H1 (cell line): ENCODE data around the gene ANAPC16. TPM values are rescaled to one million over a fixed set of nuclear protein-coding genes. Genes with fewer than 3 reads are reported as not detected.

ENCODE experiments used
- CTCF ChIA-PET: fragments of 300-600 bp; sonication (Branson Sonifier 250); formaldehyde crosslinking; loops from one replicate; lab custom pipeline; 2021; ENCODE audit not compliant: partially characterized antibody; lab: Charles Lee
- POLR2A ChIA-PET: fragments of 300-600 bp; sonication (Branson Sonifier 250); formaldehyde crosslinking; loops from one replicate; lab custom pipeline; 2021; ENCODE audit warnings: inconsistent platforms; ENCODE audit not compliant: partially characterized antibody; lab: Charles Lee
- DNase-seq, 2 experiments: peaks; one replicate each; pipeline versions ENCODE4 v3.0.0 to v3.0.0-alpha.2; 2010 to 2022; ENCODE audit warnings: low spot score in 2 of 2, low read depth in 1 of 2, mixed read lengths in 1 of 2
- FAIRE-seq: peaks from 2 replicates; lab custom pipeline; 2011; peaks lifted over from hg19 to GRCh38; lab: Jason Lieb, UNC
- H2AFZ ChIP-seq: 2 replicates; pipeline ENCODE4 v1.8.1; 2012; ENCODE audit warnings: low read length, inconsistent platforms
- H2AK5ac ChIP-seq: 2 replicates; pipeline ENCODE4 v1.6.1; 2013; ENCODE audit warnings: low read depth, low read length
- H2BK120ac ChIP-seq: replicated peaks from 2 replicates; pipeline ENCODE3; 2013; ENCODE audit warnings: low read depth, low read length, inconsistent platforms
- H2BK12ac ChIP-seq: 2 replicates; pipeline ENCODE4 v1.6.1; 2013; ENCODE audit warnings: low read depth, low read length
- H2BK15ac ChIP-seq: 2 replicates; pipeline ENCODE4 v1.6.1; 2013; ENCODE audit warnings: low read length
- H2BK20ac ChIP-seq: 2 replicates; pipeline ENCODE4 v1.6.1; 2013; ENCODE audit warnings: low read length
- H2BK5ac ChIP-seq: 2 replicates; pipeline ENCODE4 v1.6.1; 2013; ENCODE audit warnings: low read depth, low read length
- H3K14ac ChIP-seq: 2 replicates; pipeline ENCODE4 v1.6.1; 2013; ENCODE audit warnings: inconsistent platforms; ENCODE audit not compliant: insufficient read length
- H3K18ac ChIP-seq: 2 replicates; pipeline ENCODE4 v1.6.1; 2013; ENCODE audit warnings: low read length; ENCODE audit errors: extremely low read depth
- H3K23ac ChIP-seq: 2 replicates; pipeline ENCODE4 v1.6.1; 2013; ENCODE audit warnings: inconsistent platforms; ENCODE audit not compliant: insufficient read length
- H3K23me2 ChIP-seq: 2 replicates; pipeline ENCODE4 v1.6.1; 2013; ENCODE audit warnings: low read depth, low read length
- H3K27ac ChIP-seq: 2 replicates; pipeline ENCODE4 v1.6.1; 2011; ENCODE audit warnings: low read depth, low read length, inconsistent platforms
- H3K27me3 ChIP-seq, 4 experiments: replicated peaks in 1 of 4; 1 replicate in 1 of 4; 2 replicates in 3 of 4; pipeline versions ENCODE4 v1.6.1 to v1.8.1; 2011 to 2013; ENCODE audit warnings: low read length in 3 of 4, mild to moderate bottlenecking in 3 of 4, inconsistent platforms in 2 of 4, mixed read lengths in 2 of 4, moderate library complexity in 1 of 4; ENCODE audit not compliant: control insufficient read depth in 3 of 4, insufficient read depth in 3 of 4; ENCODE audit errors: extremely low read depth in 1 of 4
- H3K36me3 ChIP-seq, 4 experiments: 2 replicates each; pipeline versions ENCODE4 v1.6.1 to v1.8.1; 2011 to 2013; ENCODE audit warnings: mild to moderate bottlenecking in 4 of 4, low read length in 3 of 4, moderate library complexity in 2 of 4, control low read depth in 1 of 4, inconsistent platforms in 1 of 4; ENCODE audit not compliant: insufficient read depth in 4 of 4, control insufficient read depth in 2 of 4
- H3K4ac ChIP-seq: replicated peaks from 2 replicates; pipeline ENCODE3; 2013; ENCODE audit warnings: low read length, low read depth, mixed read lengths, inconsistent platforms; ENCODE audit not compliant: insufficient read length
- H3K4me1 ChIP-seq, 4 experiments: replicated peaks in 1 of 4; 1 replicate in 1 of 4; 2 replicates in 3 of 4; pipeline versions ENCODE4 v1.6.1 to v1.8.1; 2011 to 2013; ENCODE audit warnings: low read length in 3 of 4, inconsistent platforms in 2 of 4, mixed read lengths in 1 of 4; ENCODE audit not compliant: insufficient read depth in 4 of 4, control insufficient read depth in 3 of 4
- H3K4me2 ChIP-seq, 2 experiments: 2 replicates each; pipeline versions ENCODE4 v1.6.1 to v1.8.1; 2011 to 2013; ENCODE audit warnings: low read depth in 2 of 2, low read length in 2 of 2, control low read depth in 1 of 2, inconsistent platforms in 1 of 2, mild to moderate bottlenecking in 1 of 2; ENCODE audit not compliant: insufficient read depth in 1 of 2
- H3K4me3 ChIP-seq, 4 experiments: fragments of 200-600, 300-600 bp in 1 of 4; sonication (generic), shearing (Covaris generic), sonication (Bioruptor Twin) in 1 of 4; 2 replicates each; pipeline versions ENCODE4 v1.5.1 to v1.8.1; 2011 to 2016; ENCODE audit warnings: low read length in 4 of 4, low read depth in 3 of 4, control low read depth in 2 of 4, inconsistent platforms in 2 of 4, mild to moderate bottlenecking in 2 of 4, mixed read lengths in 1 of 4, moderate library complexity in 1 of 4; ENCODE audit not compliant: insufficient read depth in 2 of 4; ENCODE audit errors: extremely low read depth in 1 of 4
- H3K56ac ChIP-seq: replicated peaks from 2 replicates; pipeline ENCODE3; 2013; ENCODE audit warnings: low read depth, mild to moderate bottlenecking, mixed read lengths, low read length, inconsistent platforms; ENCODE audit not compliant: insufficient read length
- H3K79me1 ChIP-seq: 2 replicates; pipeline ENCODE4 v1.6.1; 2013; ENCODE audit warnings: low read depth, low read length, control low read depth
- H3K79me2 ChIP-seq, 2 experiments: 2 replicates each; pipeline versions ENCODE4 v1.6.1 to v1.8.1; 2012 to 2013; ENCODE audit warnings: low read length in 2 of 2, mild to moderate bottlenecking in 2 of 2, inconsistent platforms in 1 of 2; ENCODE audit not compliant: insufficient read depth in 2 of 2, control insufficient read depth in 1 of 2
- H3K9ac ChIP-seq, 4 experiments: replicated peaks in 1 of 4; 1 replicate in 1 of 4; 2 replicates in 3 of 4; pipeline versions ENCODE4 v1.6.1 to v1.8.1; 2011 to 2013; ENCODE audit warnings: low read depth in 3 of 4, low read length in 3 of 4, control low read depth in 2 of 4, mild to moderate bottlenecking in 2 of 4, moderate library complexity in 2 of 4, inconsistent platforms in 1 of 4; ENCODE audit errors: extremely low read depth in 1 of 4
- H3K9me3 ChIP-seq, 2 experiments: 2 replicates each; pipeline versions ENCODE4 v1.6.1 to v1.8.1; 2012 to 2013; ENCODE audit warnings: mild to moderate bottlenecking in 2 of 2, moderate library complexity in 2 of 2, control low read depth in 1 of 2, inconsistent platforms in 1 of 2, low read depth in 1 of 2, low read length in 1 of 2, mixed read lengths in 1 of 2; ENCODE audit not compliant: insufficient read depth in 2 of 2
- H4K20me1 ChIP-seq, 2 experiments: replicated peaks in 1 of 2; 2 replicates each; pipeline versions ENCODE3 to v1.8.1; 2011 to 2013; ENCODE audit warnings: inconsistent platforms in 2 of 2, low read length in 2 of 2, mild to moderate bottlenecking in 1 of 2; ENCODE audit not compliant: insufficient read depth in 2 of 2, control insufficient read depth in 1 of 2
- H4K5ac ChIP-seq: 2 replicates; pipeline ENCODE4 v1.6.1; 2013; ENCODE audit warnings: low read length, low read depth, mixed read lengths, inconsistent platforms; ENCODE audit not compliant: insufficient read length
- H4K8ac ChIP-seq: 2 replicates; pipeline ENCODE4 v1.8.0; 2013; ENCODE audit warnings: mild to moderate bottlenecking, moderate library complexity, low read length, inconsistent platforms; ENCODE audit not compliant: insufficient read depth; ENCODE audit errors: extremely low read depth
- H4K91ac ChIP-seq: replicated peaks from 2 replicates; pipeline ENCODE3; 2013; ENCODE audit warnings: low read length, mixed read lengths, inconsistent platforms; ENCODE audit not compliant: insufficient read length
- BACH1 ChIP-seq: IDR thresholded peaks from 2 replicates; pipeline ENCODE4 v1.6.1; 2012; ENCODE audit warnings: low read length, improper control_type of control experiment
- CBX8 ChIP-seq: fragments of 300-800, 300-1000 bp; sonication (generic); IDR thresholded peaks from 2 replicates; pipeline ENCODE4 v1.7.1; 2016; ENCODE audit warnings: low read depth, low read length, borderline replicate concordance
- CEBPB ChIP-seq: IDR thresholded peaks from 2 replicates; pipeline ENCODE4 v1.6.1; 2012; ENCODE audit warnings: low read depth, low read length
- E2F6 ChIP-seq: IDR thresholded peaks from 2 replicates; pipeline ENCODE4 v1.6.1; 2012; ENCODE audit warnings: inconsistent platforms
- EP300 ChIP-seq, 2 experiments: IDR thresholded peaks; 1 replicate in 1 of 2; 2 replicates in 1 of 2; pipeline ENCODE4 v1.6.1; 2011 to 2012; ENCODE audit warnings: low read depth in 2 of 2, low read length in 2 of 2, mild to moderate bottlenecking in 2 of 2, borderline replicate concordance in 1 of 2, inconsistent platforms in 1 of 2, moderate library complexity in 1 of 2
- FOSL1 ChIP-seq: IDR thresholded peaks from 2 replicates; pipeline ENCODE4 v1.6.1; 2011; ENCODE audit warnings: mild to moderate bottlenecking, low read depth, low read length, moderate library complexity; ENCODE audit not compliant: insufficient read depth
- KDM4A ChIP-seq: IDR thresholded peaks from one replicate; pipeline ENCODE4 v1.7.1; 2012; ENCODE audit warnings: low read depth, mild to moderate bottlenecking, moderate library complexity, low read length, inconsistent platforms; ENCODE audit not compliant: severe bottlenecking
- POU5F1 ChIP-seq: IDR thresholded peaks from 2 replicates; pipeline ENCODE4 v1.6.1; 2011; ENCODE audit warnings: low read depth, mild to moderate bottlenecking, low read length, moderate library complexity
- SIN3A ChIP-seq, 2 experiments: IDR thresholded peaks in 1 of 2; conservative IDR thresholded peaks in 1 of 2; 2 replicates each; pipeline ENCODE4 v1.6.1; 2011 to 2012; ENCODE audit warnings: low read length in 2 of 2, improper control_type of control experiment in 1 of 2, low read depth in 1 of 2, mild to moderate bottlenecking in 1 of 2
- WGBS, 2 experiments: shearing (Covaris generic) in 1 of 2; methylation state at CpG; one replicate each; pipeline versions ENCODE4 v1.1.6 to v1.1.7; 2013 to 2015; ENCODE audit warnings: low lambda C conversion rate in 2 of 2, mixed read lengths in 2 of 2, inconsistent platforms in 1 of 2, low coverage in 1 of 2, missing lambda C conversion rate in 1 of 2; ENCODE audit not compliant: insufficient replicate concordance in 2 of 2, insufficient coverage in 1 of 2, insufficient read length in 1 of 2; ENCODE audit errors: extremely low coverage in 1 of 2, missing lambda C conversion rate in 1 of 2; 5-methylcytosine and 5-hydroxymethylcytosine counted together
- polyA plus RNA-seq, 7 experiments: library from polyadenylated mRNA; depleted of rRNA in 3 of 7; stranded (reverse) in 5 of 7; unstranded in 2 of 7; fragments of >200 nt in 5 of 7; fragments of 200-250 nt in 2 of 7; gene quantifications; 1 replicate in 5 of 7; 2 replicates in 1 of 7; 4 replicates in 1 of 7; pipeline versions ENCODE4 v1.2.1 to v1.2.3, GENCODE V29; 2011 to 2013; ENCODE audit warnings: missing spikeins in 2 of 7, mixed read lengths in 2 of 7
- total RNA-seq: library from RNA; stranded (reverse); fragmentation: NEBNext Ultra II Directional; extraction: Animal tissue kit (Norgen Biotek cat#: 25700); gene quantifications from 2 replicates; pipeline ENCODE4 v1.2.1, GENCODE V29; 2021

The ANAPC16 gene
- total and polyA plus RNA-seq, 2 of the 8 experiments (the other 6 are each of a cell fraction or from before 2014, with no cell fraction given), result 53.1 to 57.4 TPM

- peak within 1 kb of the TSS; percentile 90 for H3K14ac ChIP-seq
- H3K4ac ChIP-seq, result peak within 1 kb of the TSS; percentile 92
- H4K91ac ChIP-seq, result peak within 1 kb of the TSS; percentile 99
- H3K4me3 ChIP-seq, result peak within 1 kb of the TSS; percentile 88 to 94 (median 93)
- H3K56ac ChIP-seq, result peak within 1 kb of the TSS; percentile 91
- peaks cover 0 to 19% of the 10 kb centered on the region in 2 experiments; a peak in 3 of 4 replicates for H3K79me2 ChIP-seq
- H4K5ac ChIP-seq, result peak within 1 kb of the TSS; percentile 99
- H3K36me3 ChIP-seq, result peaks cover 3 to 20% (median 10%) of the 10 kb centered on the region in 4 experiments; a peak in 7 of 8 replicates
- no peaks in the 10 kb centered on the region for H3K27me3 ChIP-seq
- H3K4me2 ChIP-seq, result peak within 1 kb of the TSS; percentile 96 to 98
- FAIRE-seq (no peak), DNase-seq (peak; percentile 98)
- H2BK15ac ChIP-seq, result peak within 1 kb of the TSS; percentile 99; the same call in 1 of the 2 replicates
- H3K18ac ChIP-seq, result peak within 1 kb of the TSS; percentile 98
- peak within 1 kb of the TSS; percentile 99 for H2BK5ac ChIP-seq
- no peaks in the 10 kb centered on the region for H3K79me1 ChIP-seq
- WGBS, 2 experiments, result 2% methylated on average over 42 of the region's 67 CpGs; no CpG with 5 or more reads in 1 of the 2 experiments
- peak within 1 kb of the TSS; percentile 78 to 94 (median 90) for H3K9ac ChIP-seq
- H2AK5ac ChIP-seq, result peak within 1 kb of the TSS; percentile 47; the same call in 1 of the 2 replicates
- H3K27ac ChIP-seq, result peak within 1 kb of the TSS; percentile 85
- peak within 1 kb of the TSS; percentile 86 for H2BK120ac ChIP-seq
- H2BK12ac ChIP-seq, result peak within 1 kb of the TSS; percentile 93
- no peak within 1 kb of the TSS for H3K23ac ChIP-seq
- no peaks in the 10 kb centered on the region for H3K9me3 ChIP-seq
- H4K8ac ChIP-seq, result peak within 1 kb of the TSS; percentile 94
- H4K20me1 ChIP-seq, result peaks cover 15 to 23% of the 10 kb centered on the region in 2 experiments
- ChIA-PET POLR2A (interaction anchor here (0.6 to 16.4 kb wide), 48 partner anchors 14 to 354 kb away, joined by 3 to 895 read pairs (median 5); partner anchors contain the start of genes ANAPC16, ASCC1, DNAJB12 and SPOCK2), CTCF (interaction anchor here (0.6 to 6.0 kb wide), 21 partner anchors 8 to 1766 kb away, joined by 3 to 91 read pairs (median 13); no protein-coding TSS in a partner anchor)
- peak within 1 kb of the TSS; percentile 100; the same call in 1 of the 2 replicates for H2BK20ac ChIP-seq
- no peak within 1 kb of the TSS for H2AFZ ChIP-seq
- peaks cover 20% of the 10 kb centered on the region for H3K23me2 ChIP-seq
- H3K4me1 ChIP-seq, result peaks cover 0 to 19% (median 15%) of the 10 kb centered on the region in 4 experiments; a peak in 6 of 7 replicates
- no peak for TF ChIP-seq BACH1
- no peak for TF ChIP-seq POU5F1
- TF ChIP-seq SIN3A (conservative IDR thresholded peaks at IDR 0.05 in 1 of 2, IDR thresholded peaks at IDR 0.05 in 1 of 2; ENCODE audit: low read depth in 1 of 2, low read length in 2 of 2), result peak in 1 of 2 experiments; percentile 55; a peak in 1 of 4 replicates
- no peak; the same call in 1 of the 2 replicates for TF ChIP-seq E2F6
- TF ChIP-seq FOSL1, result no peak
- TF ChIP-seq EP300 (IDR thresholded peaks at IDR 0.05; ENCODE audit: borderline replicate concordance in 1 of 2, low read depth in 2 of 2, low read length in 2 of 2), result 0 out of 3 replicates have a peak, but pooled peaks of 1 of the 2 experiments have one; percentile 42
- TF ChIP-seq CBX8, result no peak
- TF ChIP-seq CEBPB, result no peak
- TF ChIP-seq KDM4A, result no peak
Observed at GRCh38 chr10:72273410-72274212, 57.8 kb downstream of the ANAPC16 start, which contains the start of gene DDIT4. TSS of gene DDIT4 (plus strand) at chr10:72273924. CDS start at chr10:72274217, 293 bp downstream.
